PC-9 (cell line): ENCODE measurements around the gene FAAH2. TPM values are rescaled to one million over a fixed set of nuclear protein-coding genes. Genes with fewer than 3 reads are reported as not detected.
A peak's percentile ranks its signal among the peaks of the same experiment; 100 is the strongest.

ENCODE experiments used
- BruUV-seq: library from RNA; stranded (reverse); fragments of 400-500 nt; replicated peaks from 2 replicates; lab custom pipeline; 2021; lab: Mats Ljungman, UMichigan
- CTCF ChIA-PET: fragments of 300-600 bp; sonication (Branson Sonifier 250); formaldehyde crosslinking; loops from one replicate; lab custom pipeline; 2022; ENCODE audit warnings: antibody characterized with exemption; lab: Charles Lee
- POLR2A ChIA-PET: fragments of 300-600 bp; sonication (Branson Sonifier 250); formaldehyde crosslinking; loops from one replicate; lab custom pipeline; 2022; ENCODE audit warnings: antibody characterized with exemption; ENCODE audit not compliant: unreplicated experiment; lab: Charles Lee
- DNase-seq, 2 experiments: peaks; one replicate each; pipeline versions ENCODE4 v3.0.0 to v3.0.0-alpha.2; 2015 to 2022; ENCODE audit warnings: mixed read lengths in 1 of 2
- H2AFZ ChIP-seq: fragments of 200-600 bp; sonication (generic); 2 replicates; pipeline ENCODE4 v1.8.1; 2017; ENCODE audit warnings: antibody characterized with exemption
- H3F3A ChIP-seq: fragments of 200-600 bp; sonication (generic); 2 replicates; pipeline ENCODE4 v1.8.1; 2017; ENCODE audit warnings: antibody characterized with exemption, mild to moderate bottlenecking, low read depth; ENCODE audit not compliant: insufficient read depth
- H3K27ac ChIP-seq: fragments of 200-600 bp; sonication (generic); 2 replicates; pipeline ENCODE4 v1.6.1; 2016; ENCODE audit warnings: mixed run types
- H3K27me3 ChIP-seq: fragments of 200-600 bp; sonication (generic); 2 replicates; pipeline ENCODE4 v1.6.1; 2016; ENCODE audit warnings: low read depth, mixed run types; ENCODE audit not compliant: insufficient read depth
- H3K36me3 ChIP-seq: fragments of 200-600 bp; sonication (generic); 2 replicates; pipeline ENCODE4 v1.6.1; 2016; ENCODE audit warnings: low read depth, mixed run types
- H3K4me1 ChIP-seq: fragments of 200-600 bp; sonication (generic); replicated peaks from 2 replicates; pipeline ENCODE4 v1.6.1; 2016; ENCODE audit warnings: mixed run types; ENCODE audit not compliant: insufficient read depth
- H3K4me2 ChIP-seq: fragments of 200-600 bp; sonication (generic); 2 replicates; pipeline ENCODE4 v1.6.1; 2017; ENCODE audit warnings: mixed run types
- H3K4me3 ChIP-seq: fragments of 200-600 bp; sonication (generic); 2 replicates; pipeline ENCODE4 v1.6.1; 2016; ENCODE audit warnings: mixed run types
- H3K79me2 ChIP-seq: fragments of 200-600 bp; sonication (generic); 2 replicates; pipeline ENCODE4 v1.6.1; 2017; ENCODE audit warnings: low read depth, mixed run types
- H3K9me2 ChIP-seq: fragments of 200-600 bp; sonication (generic); 2 replicates; pipeline ENCODE4 v1.8.1; 2017; ENCODE audit warnings: mild to moderate bottlenecking; ENCODE audit not compliant: insufficient read depth
- H3K9me3 ChIP-seq: fragments of 200-600 bp; sonication (generic); 2 replicates; pipeline ENCODE4 v1.8.1; 2016; ENCODE audit warnings: low read depth; ENCODE audit not compliant: insufficient read depth
- H4K20me1 ChIP-seq: fragments of 200-600 bp; sonication (generic); 2 replicates; pipeline ENCODE4 v1.8.1; 2017; ENCODE audit not compliant: insufficient read depth
- CTCF ChIP-seq: fragments of 200-600 bp; sonication (generic); conservative IDR thresholded peaks from 2 replicates; pipeline ENCODE4 v1.6.1; 2017; ENCODE audit warnings: mixed run types, antibody characterized with exemption, mild to moderate bottlenecking, moderate library complexity
- EZH2 ChIP-seq: fragments of 200-600 bp; sonication (generic); IDR thresholded peaks from 2 replicates; pipeline ENCODE4 v1.8.0; 2017; ENCODE audit warnings: antibody characterized with exemption, low read depth
- intact Hi-C: fragments of 100-400 bp; cut with micrococcal nuclease; formaldehyde crosslinking; loops from one replicate; pipeline ENCODE4 v1.10.0; 2022; ENCODE audit not compliant: unreplicated experiment
- total RNA-seq: library from RNA; stranded (reverse); gene quantifications from 2 replicates; pipeline ENCODE4 v1.2.3, GENCODE V29; 2021

The FAAH2 gene
- total RNA-seq, 1 experiment from 2014 or later, result 8.2 TPM

- H3K27ac ChIP-seq, result no peak overlapping the region
- CTCF ChIA-PET, result no interaction called here
- H4K20me1 ChIP-seq, result no peaks in the 10 kb centered on the region
- BruUV-seq, result no TSS peak
- no peaks in the 10 kb centered on the region for H3K79me2 ChIP-seq
- no peaks in the 10 kb centered on the region for H3K27me3 ChIP-seq
- H3K4me3 ChIP-seq, result no peak overlapping the region
- H3K4me2 ChIP-seq, result no peak overlapping the region
- no peak overlapping the region for H2AFZ ChIP-seq
- H3K9me2 ChIP-seq, result no peaks in the 10 kb centered on the region
- no peak for TF ChIP-seq EZH2
- TF ChIP-seq CTCF, result no peak
- H3K9me3 ChIP-seq, result no peaks in the 10 kb centered on the region
- H3F3A ChIP-seq, result no peaks in the 10 kb centered on the region
- POLR2A ChIA-PET, result no interaction called here
- no peaks in the 10 kb centered on the region for H3K36me3 ChIP-seq
- intact Hi-C loops, result no loop called here
- H3K4me1 ChIP-seq, result no peaks in the 10 kb centered on the region
- DNase-seq, result no peak
Observed at GRCh38 chrX:57516491-57516890, 230.0 kb downstream of the FAAH2 start.

- Histone ChIP-seq H3K36me3 (no peaks in the 10 kb centered on the region), H3K79me2 (no peaks in the 10 kb centered on the region), H3K27ac (no peak overlapping the region), H3K4me1 (no peaks in the 10 kb centered on the region), H3K9me2 (no peaks in the 10 kb centered on the region), H3F3A (no peaks in the 10 kb centered on the region), H2AFZ (no peak overlapping the region), H3K4me3 (no peak overlapping the region), H3K4me2 (no peak overlapping the region), H3K9me3 (no peaks in the 10 kb centered on the region), H4K20me1 (no peaks in the 10 kb centered on the region), H3K27me3 (no peaks in the 10 kb centered on the region)
- intact Hi-C loops, result no loop called here
- no peak for DNase-seq
- TF ChIP-seq EZH2 (no peak), CTCF (no peak)
- ChIA-PET CTCF (no interaction called here), POLR2A (no interaction called here)
- no TSS peak for BruUV-seq
Observed at GRCh38 chrX:57519578-57520118, 233.1 kb downstream of the FAAH2 start.

- no peak overlapping the region for H3K27ac ChIP-seq
- H3K79me2 ChIP-seq, result no peaks in the 10 kb centered on the region
- no peaks in the 10 kb centered on the region for H3K9me2 ChIP-seq
- H4K20me1 ChIP-seq, result no peaks in the 10 kb centered on the region
- no peaks in the 10 kb centered on the region for H3K27me3 ChIP-seq
- H3K4me1 ChIP-seq, result no peaks in the 10 kb centered on the region
- H3K4me3 ChIP-seq, result no peak overlapping the region
- H3K9me3 ChIP-seq, result no peaks in the 10 kb centered on the region
- no TSS peak for BruUV-seq
- H3K4me2 ChIP-seq, result no peak overlapping the region
- CTCF ChIA-PET, result no interaction called here
- DNase-seq, result peak in 1 of 2 experiments; percentile 11
- POLR2A ChIA-PET, result no interaction called here
- H3K36me3 ChIP-seq, result no peaks in the 10 kb centered on the region
- intact Hi-C loops, result no loop called here
- no peak overlapping the region for H2AFZ ChIP-seq
- TF ChIP-seq CTCF (peak; percentile 53), EZH2 (no peak)
- H3F3A ChIP-seq, result no peaks in the 10 kb centered on the region
Observed at GRCh38 chrX:57528670-57529255, 242.3 kb downstream of the FAAH2 start.

Other genes with a start within 250 kb of the FAAH2 start
- 31.2 and 36.0 TPM in 2 replicates for gene SPIN2B, start 165.2 kb upstream of the FAAH2 start, total RNA-seq
- 2.4 and 2.5 TPM in 2 replicates for gene SPIN2A, start 149.3 kb upstream of the FAAH2 start, total RNA-seq